Measurements from ENCODE around the gene SORCS2.

The SORCS2 gene

DNA sequence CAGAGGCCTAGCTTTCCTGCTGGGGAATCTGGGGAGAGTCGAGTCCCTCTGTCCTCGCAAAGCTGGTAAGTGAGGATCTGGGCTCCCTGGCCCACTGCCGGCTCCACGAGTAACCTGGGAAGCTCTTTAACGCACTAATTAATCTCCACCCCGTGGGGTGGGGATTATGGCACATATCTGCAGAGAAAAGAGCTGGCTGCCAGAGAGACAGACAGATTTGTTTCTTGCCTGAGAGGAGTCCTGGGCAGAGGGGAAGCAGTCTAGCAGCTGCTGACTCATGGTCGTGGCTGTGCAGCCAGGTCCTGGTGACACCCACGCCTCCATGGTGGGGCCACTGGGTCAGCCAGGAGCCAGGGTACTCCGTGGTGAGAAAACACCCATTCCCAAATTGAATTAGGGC lies 14.0 kb downstream of the SORCS2 start:
- DNase-seq (ENCODE audit: extremely low spot score) = no peak
- POLR2A ChIA-PET = no interaction called here
- CTCF ChIA-PET = interaction anchor here (0.6 to 3.3 kb wide), 3 partner anchors 12 to 105 kb away, joined by 3 to 10 read pairs (median 4); no protein-coding TSS in a partner anchor
- TF ChIP-seq FOXA1 (IDR thresholded peaks at IDR 0.05) (no peak), SUZ12 (IDR thresholded peaks at IDR 0.05) (no peak), FOXM1 (IDR thresholded peaks at IDR 0.05; ENCODE audit: borderline replicate concordance) (no peak), BHLHE40 (IDR thresholded peaks at IDR 0.05; ENCODE audit: borderline replicate concordance) (no peak), ZNF384 (IDR thresholded peaks at IDR 0.05) (no peak), LEF1 (IDR thresholded peaks at IDR 0.05; ENCODE audit: borderline replicate concordance) (no peak), ELF4 (IDR thresholded peaks at IDR 0.05) (no peak), FOXK2 (IDR thresholded peaks at IDR 0.05) (no peak), TARDBP (IDR thresholded peaks at IDR 0.05) (no peak), SP1 (IDR thresholded peaks at IDR 0.05) (no peak), NFRKB (IDR thresholded peaks at IDR 0.05) (no peak), CTBP1 (IDR thresholded peaks at IDR 0.05; ENCODE audit: borderline replicate concordance) (no peak), ARNT (IDR thresholded peaks at IDR 0.05) (no peak), HDGF (IDR thresholded peaks at IDR 0.05; ENCODE audit: borderline replicate concordance) (no peak), L3MBTL2 (conservative IDR thresholded peaks at IDR 0.05) (no peak)
- TF ChIP-seq, protein P1, sequence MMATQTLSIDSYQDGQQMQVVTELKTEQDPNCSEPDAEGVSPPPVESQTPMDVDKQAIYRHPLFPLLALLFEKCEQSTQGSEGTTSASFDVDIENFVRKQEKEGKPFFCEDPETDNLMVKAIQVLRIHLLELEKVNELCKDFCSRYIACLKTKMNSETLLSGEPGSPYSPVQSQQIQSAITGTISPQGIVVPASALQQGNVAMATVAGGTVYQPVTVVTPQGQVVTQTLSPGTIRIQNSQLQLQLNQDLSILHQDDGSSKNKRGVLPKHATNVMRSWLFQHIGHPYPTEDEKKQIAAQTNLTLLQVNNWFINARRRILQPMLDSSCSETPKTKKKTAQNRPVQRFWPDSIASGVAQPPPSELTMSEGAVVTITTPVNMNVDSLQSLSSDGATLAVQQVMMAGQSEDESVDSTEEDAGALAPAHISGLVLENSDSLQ (IDR thresholded peaks at IDR 0.05) = no peak

DNA sequence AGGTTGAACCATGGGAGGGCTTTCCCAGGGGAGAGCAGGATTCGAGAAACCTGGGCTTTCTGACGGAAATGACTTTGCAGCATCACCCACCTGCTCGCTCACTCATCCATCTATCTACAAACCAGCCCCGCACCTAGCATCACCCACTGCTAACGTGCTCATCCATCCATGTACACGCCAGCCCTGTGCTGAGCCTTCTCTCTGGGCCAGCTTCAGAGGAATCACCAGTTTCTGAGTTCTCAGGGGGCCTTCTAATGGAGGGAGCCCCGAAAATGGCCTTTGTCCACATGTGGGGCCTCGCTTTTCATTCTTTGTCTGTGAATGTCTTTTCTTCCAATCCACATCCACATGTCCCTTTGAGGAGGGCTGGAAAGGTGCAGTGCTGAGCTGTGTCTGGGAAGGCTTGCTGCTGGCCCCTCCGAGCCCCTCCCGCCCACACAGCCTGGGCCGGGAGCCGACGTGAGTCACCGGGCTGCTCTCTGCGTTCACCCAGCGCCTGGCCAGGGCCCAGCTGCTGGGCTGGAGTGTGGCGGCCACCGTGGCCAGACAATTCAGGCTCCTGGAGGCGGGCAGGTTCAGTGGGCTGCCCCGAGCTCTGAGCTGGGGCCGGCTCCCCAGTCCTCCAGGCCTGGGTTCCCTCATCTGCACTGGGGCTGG lies 14.7 kb downstream of the SORCS2 start:
- peak; percentile 47 for DNase-seq (ENCODE audit: extremely low spot score)
- POLR2A ChIA-PET = interaction anchor here (0.9 kb wide), 1 partner anchor 11 kb away, joined by 3 read pairs; no protein-coding TSS in a partner anchor
- TF ChIP-seq SP1 (IDR thresholded peaks at IDR 0.05) = no peak
- CTCF ChIA-PET = interaction anchor here (1.0 to 3.3 kb wide), 3 partner anchors 9 to 89 kb away, joined by 3 to 10 read pairs (median 5); no protein-coding TSS in a partner anchor

- ChIA-PET POLR2A (interaction anchor here (0.9 kb wide), 1 partner anchor 12 kb away, joined by 3 read pairs; no protein-coding TSS in a partner anchor), CTCF (interaction anchor here (0.7 to 3.3 kb wide), 3 partner anchors 10 to 16 kb away, joined by 3 to 10 read pairs (median 5); no protein-coding TSS in a partner anchor)
- no peak for TF ChIP-seq SP1 (IDR thresholded peaks at IDR 0.05)
- TF ChIP-seq BHLHE40 (IDR thresholded peaks at IDR 0.05; ENCODE audit: borderline replicate concordance) = no peak
- TF ChIP-seq SUZ12 (IDR thresholded peaks at IDR 0.05) = no peak
- no peak for TF ChIP-seq L3MBTL2 (conservative IDR thresholded peaks at IDR 0.05)
- TF ChIP-seq HDGF (IDR thresholded peaks at IDR 0.05; ENCODE audit: borderline replicate concordance) = no peak
- TF ChIP-seq, protein P1 (IDR thresholded peaks at IDR 0.05) = no peak
- TF ChIP-seq CTBP1 (IDR thresholded peaks at IDR 0.05; ENCODE audit: borderline replicate concordance) = no peak
- no peak for TF ChIP-seq ZNF384 (IDR thresholded peaks at IDR 0.05)
- no peak for DNase-seq (ENCODE audit: extremely low spot score)
Observed at GRCh38 chr4:7207628-7208231, 15.4 kb downstream of the SORCS2 start.

DNA sequence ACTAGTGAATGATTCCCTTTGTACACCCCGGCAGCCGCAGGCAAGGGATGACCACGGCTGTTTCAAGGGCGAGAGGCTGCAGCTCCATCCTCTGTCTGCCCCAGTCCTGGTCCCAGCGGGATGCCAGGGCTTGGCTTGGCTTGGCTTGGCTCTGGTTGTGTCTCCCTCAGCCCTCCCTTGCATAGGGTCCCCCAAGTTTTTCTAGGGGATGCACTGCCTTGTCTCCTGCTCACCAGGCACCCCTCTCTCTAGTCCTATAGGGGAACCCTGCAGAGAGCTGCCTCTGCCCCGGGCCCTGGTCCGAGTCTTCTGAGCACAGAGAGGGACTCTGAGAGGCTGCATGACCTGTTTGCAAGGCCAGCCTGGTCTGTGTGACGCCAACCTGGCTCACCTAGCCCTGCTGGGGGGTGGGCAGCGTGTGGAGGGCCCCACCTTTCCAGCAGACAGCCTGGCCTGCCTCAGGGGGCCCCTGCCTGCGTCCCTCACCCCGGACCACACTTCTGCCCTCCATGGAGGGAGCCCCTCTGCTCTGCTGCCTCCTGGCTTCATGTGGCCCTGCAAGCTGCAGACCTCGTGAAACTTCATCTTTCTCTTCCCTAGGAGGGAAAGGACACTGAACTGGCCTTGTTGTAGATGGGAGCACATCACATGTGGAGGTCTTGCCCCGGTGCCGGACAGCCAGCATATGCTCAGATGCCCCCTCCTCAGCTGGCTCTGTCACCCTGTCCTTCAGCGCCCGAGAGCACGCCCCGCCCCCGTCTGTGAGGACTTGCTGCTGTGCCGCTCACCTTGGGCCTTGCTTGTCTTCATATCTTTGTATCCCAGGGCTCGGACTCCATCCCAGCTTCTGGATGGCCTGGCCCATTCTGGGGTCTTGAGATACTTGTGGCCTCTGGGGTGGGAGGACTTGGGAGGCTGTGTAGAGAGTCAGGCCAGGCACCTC lies 16.4 kb downstream of the SORCS2 start:
- TF ChIP-seq SP1 (IDR thresholded peaks at IDR 0.05) (no peak), TARDBP (IDR thresholded peaks at IDR 0.05) (no peak), FOXM1 (IDR thresholded peaks at IDR 0.05; ENCODE audit: borderline replicate concordance) (no peak), L3MBTL2 (conservative IDR thresholded peaks at IDR 0.05) (no peak), HDGF (IDR thresholded peaks at IDR 0.05; ENCODE audit: borderline replicate concordance) (no peak), FOXA1 (IDR thresholded peaks at IDR 0.05) (no peak), FOXK2 (IDR thresholded peaks at IDR 0.05) (no peak), ZNF384 (IDR thresholded peaks at IDR 0.05) (no peak), CTBP1 (IDR thresholded peaks at IDR 0.05; ENCODE audit: borderline replicate concordance) (no peak), LEF1 (IDR thresholded peaks at IDR 0.05; ENCODE audit: borderline replicate concordance) (no peak), ELF4 (IDR thresholded peaks at IDR 0.05) (no peak), SUZ12 (IDR thresholded peaks at IDR 0.05) (no peak)
- TF ChIP-seq, protein P1 (IDR thresholded peaks at IDR 0.05) = no peak
- ChIA-PET POLR2A (no interaction called here), CTCF (interaction anchor here (0.9 kb wide), 1 partner anchor 442 kb away, joined by 3 read pairs; no protein-coding TSS in a partner anchor)
- no peak for DNase-seq (ENCODE audit: extremely low spot score)

GRCh38 chr4:7209699-7210098 lies 17.4 kb downstream of the SORCS2 start:
- CTCF ChIA-PET = interaction anchor here (0.9 kb wide), 1 partner anchor 441 kb away, joined by 3 read pairs; no protein-coding TSS in a partner anchor
- DNase-seq (ENCODE audit: extremely low spot score) = no peak
- TF ChIP-seq FOXM1 (IDR thresholded peaks at IDR 0.05; ENCODE audit: borderline replicate concordance) (no peak), L3MBTL2 (conservative IDR thresholded peaks at IDR 0.05) (no peak), ARNT (IDR thresholded peaks at IDR 0.05) (no peak), FOXK2 (IDR thresholded peaks at IDR 0.05) (no peak), NFRKB (IDR thresholded peaks at IDR 0.05) (no peak), SUZ12 (IDR thresholded peaks at IDR 0.05) (no peak), BHLHE40 (IDR thresholded peaks at IDR 0.05; ENCODE audit: borderline replicate concordance) (no peak), ELF4 (IDR thresholded peaks at IDR 0.05) (no peak), ZNF384 (IDR thresholded peaks at IDR 0.05) (no peak), SP1 (IDR thresholded peaks at IDR 0.05) (no peak), CTBP1 (IDR thresholded peaks at IDR 0.05; ENCODE audit: borderline replicate concordance) (no peak), TARDBP (IDR thresholded peaks at IDR 0.05) (no peak)
- TF ChIP-seq, protein P1 (IDR thresholded peaks at IDR 0.05) = no peak
- POLR2A ChIA-PET = no interaction called here
